ENCODE results near the gene DHCR24.

GRCh38 chr1:54906586-54906985, 19.6 kb upstream of the DHCR24 start:
- no peak for TF ChIP-seq FOXM1 (IDR thresholded peaks at IDR 0.05; ENCODE audit: borderline replicate concordance)
- TF ChIP-seq SP1 (IDR thresholded peaks at IDR 0.05) = no peak
- no peak for TF ChIP-seq BHLHE40 (IDR thresholded peaks at IDR 0.05; ENCODE audit: borderline replicate concordance)
- TF ChIP-seq FOXK2 (IDR thresholded peaks at IDR 0.05) = no peak
- TF ChIP-seq FOXA1 (IDR thresholded peaks at IDR 0.05) = no peak
